Transverse colon (tissue), 4 donors: ENCODE results near the gene ABTB2.

Experiments used
- CTCF ChIP-seq, 5 experiments: fragments of 200-600 bp in 3 of 5; fragments of 450-650 bp in 2 of 5; sonication (generic) in 3 of 5; IDR thresholded peaks; 1 replicate in 2 of 5; 2 replicates in 3 of 5; pipeline ENCODE4 v1.5.1; 2016 to 2017; ENCODE audit warnings: antibody characterized with exemption in 5 of 5, inconsistent platforms in 3 of 5, mild to moderate bottlenecking in 2 of 5, moderate library complexity in 1 of 5
- EP300 ChIP-seq: sonication (generic); formaldehyde crosslinking; IDR thresholded peaks from one replicate; pipeline ENCODE4 v1.6.1; 2017; ENCODE audit warnings: antibody characterized with exemption, low read depth
- POLR2A ChIP-seq: fragments of 450-650 bp; IDR thresholded peaks from one replicate; pipeline ENCODE4 v1.6.1; 2016; ENCODE audit warnings: antibody characterized with exemption, mild to moderate bottlenecking, moderate library complexity
- POLR2AphosphoS5 ChIP-seq, 3 donors: sonication (generic); formaldehyde crosslinking; IDR thresholded peaks; one replicate each; pipeline ENCODE4 v1.6.1; 2016; ENCODE audit warnings: antibody characterized with exemption in 3 of 3

GRCh38 chr11:34232807-34233206 is 125.0 kb downstream of the ABTB2 start:
- TF ChIP-seq CTCF (IDR thresholded peaks at IDR 0.05) (no peak), POLR2A (no peak), POLR2AphosphoS5 (IDR thresholded peaks at IDR 0.05) (no peak), EP300 (no peak)
